Stomach (tissue), 4 donors: Measurements from ENCODE around the gene KCNK7.

Experiments used
- CTCF ChIP-seq, 7 experiments: fragments of 450-650 bp in 4 of 7; fragments of 200-600 bp in 3 of 7; sonication (generic) in 3 of 7; IDR thresholded peaks; one replicate each; pipeline ENCODE4 v1.5.1; 2016 to 2019; ENCODE audit warnings: antibody characterized with exemption in 7 of 7, control low read depth in 2 of 7, mild to moderate bottlenecking in 1 of 7
- POLR2A ChIP-seq, 4 donors: fragments of 450-650 bp; IDR thresholded peaks; one replicate each; pipeline ENCODE4 v1.6.1; 2016; ENCODE audit warnings: antibody characterized with exemption in 4 of 4, control low read depth in 2 of 4, mild to moderate bottlenecking in 1 of 4, moderate library complexity in 1 of 4

- TF ChIP-seq POLR2A (IDR thresholded peaks at IDR 0.05), result peak in 1 of 4 donors; percentile 21
- no peak for TF ChIP-seq CTCF (IDR thresholded peaks at IDR 0.05)
Measured at GRCh38 chr11:65606876-65607613, 11.4 kb upstream of the KCNK7 start.
